SK-N-SH (cell line): ENCODE data around the gene NOTCH1.

Experiments
- EZH2phosphoT487 ChIP-seq: fragments of 200-600 bp; sonication (generic); IDR thresholded peaks from 2 replicates; pipeline ENCODE4 v1.6.1; 2017; ENCODE audit warnings: low read depth, mixed run types, mild to moderate bottlenecking, antibody characterized with exemption, moderate library complexity, borderline replicate concordance
- GATA2 ChIP-seq: sonication (generic); formaldehyde crosslinking; IDR thresholded peaks from 2 replicates; pipeline ENCODE4 v1.5.0; 2020; ENCODE audit warnings: mild to moderate bottlenecking, missing genetic modification reagents
- MXI1 ChIP-seq: IDR thresholded peaks from 2 replicates; pipeline ENCODE4 v1.6.1; 2012; ENCODE audit warnings: mild to moderate bottlenecking, low read depth, low read length, improper control_type of control experiment
- NRF1 ChIP-seq: IDR thresholded peaks from 2 replicates; pipeline ENCODE4 v1.6.1; 2012; ENCODE audit warnings: low read depth, mild to moderate bottlenecking, low read length
- RXRA ChIP-seq: IDR thresholded peaks from 2 replicates; pipeline ENCODE4 v1.4.0; 2012; ENCODE audit warnings: low read depth, mild to moderate bottlenecking, borderline replicate concordance
- TEAD4 ChIP-seq: IDR thresholded peaks from 2 replicates; pipeline ENCODE4 v1.4.0; 2012; ENCODE audit warnings: mild to moderate bottlenecking, borderline replicate concordance; ENCODE audit not compliant: insufficient read depth
- YY1 ChIP-seq: IDR thresholded peaks from 2 replicates; pipeline ENCODE4 v1.4.0; 2012; ENCODE audit warnings: low read depth, mild to moderate bottlenecking
- TF ChIP-seq, protein P1 (sequence below): fragments of 200-600 bp; sonication (generic); IDR thresholded peaks from 2 replicates; pipeline ENCODE4 v1.6.1; 2017; ENCODE audit warnings: antibody characterized with exemption, mild to moderate bottlenecking, moderate library complexity
- TF ChIP-seq, protein P2 (sequence below): IDR thresholded peaks from 2 replicates; pipeline ENCODE4 v1.4.0; 2012; ENCODE audit warnings: low read depth, borderline replicate concordance
- TF ChIP-seq, protein P3 (sequence below): IDR thresholded peaks from 2 replicates; pipeline ENCODE4 v1.4.0; 2012; ENCODE audit warnings: low read depth

DNA sequence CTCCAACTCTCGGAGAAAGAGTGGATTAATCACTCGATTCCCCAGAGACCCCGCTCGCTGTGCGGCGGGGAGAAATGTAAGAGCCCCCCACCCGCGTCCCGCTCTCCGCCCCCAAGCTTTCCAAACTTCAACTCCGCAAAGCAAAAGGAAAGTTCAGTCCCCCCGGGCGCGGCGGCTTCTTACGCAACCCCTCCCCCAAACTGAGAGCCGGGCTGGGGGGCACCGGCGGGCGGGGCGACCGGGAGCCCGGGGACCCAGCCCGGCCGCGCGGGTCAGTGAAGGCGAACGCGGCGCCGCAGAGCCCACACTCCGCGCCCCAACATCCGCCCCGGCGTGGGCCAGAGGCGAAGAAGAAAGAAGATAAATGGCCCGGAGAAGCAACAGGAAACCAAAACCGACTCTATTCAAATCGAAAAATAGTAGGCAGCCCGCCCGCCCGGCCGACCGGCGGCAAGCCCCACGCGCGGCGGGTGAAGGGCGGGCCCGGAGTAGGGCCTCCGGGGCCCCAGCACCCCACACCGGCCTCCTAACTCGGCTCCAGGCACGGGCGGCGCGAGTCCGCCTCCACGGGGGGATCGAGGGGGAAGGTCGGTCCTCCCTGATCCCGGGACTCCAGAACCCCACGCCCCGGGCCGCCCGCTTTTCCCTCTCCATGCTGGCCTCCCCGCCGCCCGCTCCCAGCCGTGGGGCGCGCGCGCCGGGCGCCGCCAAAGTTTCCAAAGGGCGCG, 720 bp downstream of the NOTCH1 start:
- TF ChIP-seq, protein P1, sequence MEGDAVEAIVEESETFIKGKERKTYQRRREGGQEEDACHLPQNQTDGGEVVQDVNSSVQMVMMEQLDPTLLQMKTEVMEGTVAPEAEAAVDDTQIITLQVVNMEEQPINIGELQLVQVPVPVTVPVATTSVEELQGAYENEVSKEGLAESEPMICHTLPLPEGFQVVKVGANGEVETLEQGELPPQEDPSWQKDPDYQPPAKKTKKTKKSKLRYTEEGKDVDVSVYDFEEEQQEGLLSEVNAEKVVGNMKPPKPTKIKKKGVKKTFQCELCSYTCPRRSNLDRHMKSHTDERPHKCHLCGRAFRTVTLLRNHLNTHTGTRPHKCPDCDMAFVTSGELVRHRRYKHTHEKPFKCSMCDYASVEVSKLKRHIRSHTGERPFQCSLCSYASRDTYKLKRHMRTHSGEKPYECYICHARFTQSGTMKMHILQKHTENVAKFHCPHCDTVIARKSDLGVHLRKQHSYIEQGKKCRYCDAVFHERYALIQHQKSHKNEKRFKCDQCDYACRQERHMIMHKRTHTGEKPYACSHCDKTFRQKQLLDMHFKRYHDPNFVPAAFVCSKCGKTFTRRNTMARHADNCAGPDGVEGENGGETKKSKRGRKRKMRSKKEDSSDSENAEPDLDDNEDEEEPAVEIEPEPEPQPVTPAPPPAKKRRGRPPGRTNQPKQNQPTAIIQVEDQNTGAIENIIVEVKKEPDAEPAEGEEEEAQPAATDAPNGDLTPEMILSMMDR = no peak
- TF ChIP-seq RXRA = no peak
- no peak for TF ChIP-seq TEAD4
- TF ChIP-seq MXI1 = no peak
- TF ChIP-seq NRF1 = no peak
- TF ChIP-seq, protein P2, sequence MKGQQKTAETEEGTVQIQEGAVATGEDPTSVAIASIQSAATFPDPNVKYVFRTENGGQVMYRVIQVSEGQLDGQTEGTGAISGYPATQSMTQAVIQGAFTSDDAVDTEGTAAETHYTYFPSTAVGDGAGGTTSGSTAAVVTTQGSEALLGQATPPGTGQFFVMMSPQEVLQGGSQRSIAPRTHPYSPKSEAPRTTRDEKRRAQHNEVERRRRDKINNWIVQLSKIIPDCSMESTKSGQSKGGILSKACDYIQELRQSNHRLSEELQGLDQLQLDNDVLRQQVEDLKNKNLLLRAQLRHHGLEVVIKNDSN = no peak
- no peak for TF ChIP-seq EZH2phosphoT487
- TF ChIP-seq, protein P3, sequence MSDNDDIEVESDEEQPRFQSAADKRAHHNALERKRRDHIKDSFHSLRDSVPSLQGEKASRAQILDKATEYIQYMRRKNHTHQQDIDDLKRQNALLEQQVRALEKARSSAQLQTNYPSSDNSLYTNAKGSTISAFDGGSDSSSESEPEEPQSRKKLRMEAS = no peak
- no peak for TF ChIP-seq GATA2 (CRISPR knock-in tag)
- TF ChIP-seq YY1 = no peak
